Measurements from ENCODE around the gene AUTS2. TPM values are rescaled to one million over a fixed set of nuclear protein-coding genes. Genes with fewer than 3 reads are reported as not detected.

The AUTS2 gene
- total and polyA plus RNA-seq, 2 experiments from 2014 or later, result 32.0 to 91.0 TPM

DNA sequence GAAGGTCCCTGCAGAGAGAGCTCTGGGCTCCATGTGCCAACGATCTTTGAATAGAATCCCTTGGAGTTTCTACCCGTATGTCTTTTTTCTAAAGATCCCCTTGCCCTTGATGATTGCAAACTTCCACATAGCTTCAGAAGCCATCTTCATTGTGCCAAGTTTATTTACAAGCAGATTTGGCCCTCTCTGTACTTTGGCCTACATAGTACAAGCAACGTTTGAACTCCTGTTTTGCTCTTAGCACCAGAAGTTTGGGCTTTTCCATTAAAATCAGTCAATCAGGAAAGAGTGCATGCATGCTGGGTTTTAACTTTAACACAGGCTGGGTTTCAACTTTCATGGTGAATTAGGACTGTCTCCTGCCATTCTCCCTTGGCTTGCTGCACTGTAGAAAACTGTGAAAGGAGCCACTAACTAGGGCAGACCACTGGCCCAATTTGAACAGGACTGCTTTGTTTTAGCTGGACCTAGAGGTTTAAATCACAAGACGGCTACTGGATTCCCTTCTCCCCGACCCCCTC, 976.1 kb downstream of the AUTS2 start (continued):
- TF ChIP-seq, protein P1, sequence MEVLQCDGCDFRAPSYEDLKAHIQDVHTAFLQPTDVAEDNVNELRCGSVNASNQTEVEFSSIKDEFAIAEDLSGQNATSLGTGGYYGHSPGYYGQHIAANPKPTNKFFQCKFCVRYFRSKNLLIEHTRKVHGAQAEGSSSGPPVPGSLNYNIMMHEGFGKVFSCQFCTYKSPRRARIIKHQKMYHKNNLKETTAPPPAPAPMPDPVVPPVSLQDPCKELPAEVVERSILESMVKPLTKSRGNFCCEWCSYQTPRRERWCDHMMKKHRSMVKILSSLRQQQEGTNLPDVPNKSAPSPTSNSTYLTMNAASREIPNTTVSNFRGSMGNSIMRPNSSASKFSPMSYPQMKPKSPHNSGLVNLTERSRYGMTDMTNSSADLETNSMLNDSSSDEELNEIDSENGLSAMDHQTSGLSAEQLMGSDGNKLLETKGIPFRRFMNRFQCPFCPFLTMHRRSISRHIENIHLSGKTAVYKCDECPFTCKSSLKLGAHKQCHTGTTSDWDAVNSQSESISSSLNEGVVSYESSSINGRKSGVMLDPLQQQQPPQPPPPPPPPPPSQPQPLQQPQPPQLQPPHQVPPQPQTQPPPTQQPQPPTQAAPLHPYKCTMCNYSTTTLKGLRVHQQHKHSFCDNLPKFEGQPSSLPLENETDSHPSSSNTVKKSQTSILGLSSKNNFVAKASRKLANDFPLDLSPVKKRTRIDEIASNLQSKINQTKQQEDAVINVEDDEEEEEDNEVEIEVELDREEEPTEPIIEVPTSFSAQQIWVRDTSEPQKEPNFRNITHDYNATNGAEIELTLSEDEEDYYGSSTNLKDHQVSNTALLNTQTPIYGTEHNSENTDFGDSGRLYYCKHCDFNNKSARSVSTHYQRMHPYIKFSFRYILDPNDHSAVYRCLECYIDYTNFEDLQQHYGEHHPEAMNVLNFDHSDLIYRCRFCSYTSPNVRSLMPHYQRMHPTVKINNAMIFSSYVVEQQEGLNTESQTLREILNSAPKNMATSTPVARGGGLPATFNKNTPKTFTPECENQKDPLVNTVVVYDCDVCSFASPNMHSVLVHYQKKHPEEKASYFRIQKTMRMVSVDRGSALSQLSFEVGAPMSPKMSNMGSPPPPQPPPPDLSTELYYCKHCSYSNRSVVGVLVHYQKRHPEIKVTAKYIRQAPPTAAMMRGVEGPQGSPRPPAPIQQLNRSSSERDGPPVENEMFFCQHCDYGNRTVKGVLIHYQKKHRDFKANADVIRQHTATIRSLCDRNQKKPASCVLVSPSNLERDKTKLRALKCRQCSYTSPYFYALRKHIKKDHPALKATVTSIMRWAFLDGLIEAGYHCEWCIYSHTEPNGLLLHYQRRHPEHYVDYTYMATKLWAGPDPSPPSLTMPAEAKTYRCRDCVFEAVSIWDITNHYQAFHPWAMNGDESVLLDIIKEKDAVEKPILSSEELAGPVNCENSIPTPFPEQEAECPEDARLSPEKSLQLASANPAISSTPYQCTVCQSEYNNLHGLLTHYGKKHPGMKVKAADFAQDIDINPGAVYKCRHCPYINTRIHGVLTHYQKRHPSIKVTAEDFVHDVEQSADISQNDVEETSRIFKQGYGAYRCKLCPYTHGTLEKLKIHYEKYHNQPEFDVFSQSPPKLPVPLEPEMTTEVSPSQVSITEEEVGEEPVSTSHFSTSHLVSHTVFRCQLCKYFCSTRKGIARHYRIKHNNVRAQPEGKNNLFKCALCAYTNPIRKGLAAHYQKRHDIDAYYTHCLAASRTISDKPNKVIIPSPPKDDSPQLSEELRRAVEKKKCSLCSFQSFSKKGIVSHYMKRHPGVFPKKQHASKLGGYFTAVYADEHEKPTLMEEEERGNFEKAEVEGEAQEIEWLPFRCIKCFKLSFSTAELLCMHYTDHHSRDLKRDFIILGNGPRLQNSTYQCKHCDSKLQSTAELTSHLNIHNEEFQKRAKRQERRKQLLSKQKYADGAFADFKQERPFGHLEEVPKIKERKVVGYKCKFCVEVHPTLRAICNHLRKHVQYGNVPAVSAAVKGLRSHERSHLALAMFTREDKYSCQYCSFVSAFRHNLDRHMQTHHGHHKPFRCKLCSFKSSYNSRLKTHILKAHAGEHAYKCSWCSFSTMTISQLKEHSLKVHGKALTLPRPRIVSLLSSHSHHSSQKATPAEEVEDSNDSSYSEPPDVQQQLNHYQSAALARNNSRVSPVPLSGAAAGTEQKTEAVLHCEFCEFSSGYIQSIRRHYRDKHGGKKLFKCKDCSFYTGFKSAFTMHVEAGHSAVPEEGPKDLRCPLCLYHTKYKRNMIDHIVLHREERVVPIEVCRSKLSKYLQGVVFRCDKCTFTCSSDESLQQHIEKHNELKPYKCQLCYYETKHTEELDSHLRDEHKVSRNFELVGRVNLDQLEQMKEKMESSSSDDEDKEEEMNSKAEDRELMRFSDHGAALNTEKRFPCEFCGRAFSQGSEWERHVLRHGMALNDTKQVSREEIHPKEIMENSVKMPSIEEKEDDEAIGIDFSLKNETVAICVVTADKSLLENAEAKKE (CRISPR knock-in tag; IDR thresholded peaks at IDR 0.05), result no peak
- TF ChIP-seq ZNF114 (CRISPR knock-in tag; IDR thresholded peaks at IDR 0.05), result no peak

DNA sequence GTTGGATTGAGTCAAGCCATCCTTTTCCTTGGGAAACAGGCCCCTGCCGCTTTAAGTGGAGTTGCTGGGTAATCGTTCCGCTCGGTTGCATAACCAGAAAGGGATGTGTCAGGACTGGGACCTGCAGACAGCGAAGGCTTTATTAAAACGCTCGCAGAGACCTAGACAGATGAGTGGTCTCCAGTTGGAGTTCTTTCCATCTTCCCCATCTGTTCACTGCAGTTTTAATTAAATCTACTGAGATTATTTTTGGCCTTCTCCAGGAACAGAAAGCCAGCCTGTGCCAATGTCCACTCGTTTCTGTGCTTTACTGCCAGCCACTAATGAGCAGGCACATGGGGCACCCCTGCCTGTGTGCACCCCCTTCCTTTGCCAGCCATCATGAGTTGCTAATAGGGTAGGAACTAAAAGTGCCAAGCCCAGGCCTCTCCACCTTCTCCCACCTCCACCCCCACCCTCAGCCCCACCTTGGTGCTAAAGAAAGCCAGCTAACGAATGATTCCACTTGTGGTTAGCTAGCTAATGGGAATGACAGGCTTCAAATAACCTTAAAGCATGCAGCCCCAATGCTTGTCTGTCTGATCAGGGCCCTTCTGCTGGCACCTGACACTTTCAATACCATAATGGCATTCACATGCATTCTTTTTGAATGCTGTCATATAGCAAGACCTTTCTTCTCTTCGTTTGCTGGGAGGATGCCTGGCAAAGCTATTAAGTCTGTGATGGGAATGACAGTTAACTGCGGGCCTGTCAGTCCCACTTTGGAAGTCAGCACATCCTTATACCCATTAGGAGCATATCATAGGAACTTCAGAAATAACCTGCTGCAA, 976.9 kb downstream of the AUTS2 start:
- H3K79me2 ChIP-seq (replicated peaks; ENCODE audit: insufficient read depth), result no peaks in the 10 kb centered on the region
- H2AFZ ChIP-seq, result no peak overlapping the region
- H3K9me3 Mint-ChIP-seq, result no peaks in the 10 kb centered on the region
- H4K20me1 ChIP-seq (replicated peaks; ENCODE audit: insufficient read depth), result no peaks in the 10 kb centered on the region
- no peaks in the 10 kb centered on the region for H3K36me3 Mint-ChIP-seq (ENCODE audit: low read depth)
- H3K36me3 ChIP-seq (ENCODE audit: insufficient read depth), result no peaks in the 10 kb centered on the region
- H3K4me3 ChIP-seq, result no peak overlapping the region
- DNase-seq (ENCODE audit: low spot score) (no peak), ATAC-seq (no peak)
- no peak overlapping the region for H3K27ac Mint-ChIP-seq
- no peaks in the 10 kb centered on the region; the same call in 1 of the 2 replicates for H3K9me2 ChIP-seq (ENCODE audit: insufficient read depth)
- TF ChIP-seq CREB1 (CRISPR knock-in tag; IDR thresholded peaks at IDR 0.05; ENCODE audit: low read depth) (no peak), EZH2 (IDR thresholded peaks at IDR 0.05; ENCODE audit: low read depth, unreplicated experiment) (no peak), ZNF331 (CRISPR knock-in tag; IDR thresholded peaks at IDR 0.05; ENCODE audit: low read depth) (no peak), EZH2phosphoT487 (IDR thresholded peaks at IDR 0.05; ENCODE audit: unreplicated experiment) (no peak), JUNB (IDR thresholded peaks at IDR 0.05; ENCODE audit: unreplicated experiment) (no peak)
- TF ChIP-seq, protein P2, sequence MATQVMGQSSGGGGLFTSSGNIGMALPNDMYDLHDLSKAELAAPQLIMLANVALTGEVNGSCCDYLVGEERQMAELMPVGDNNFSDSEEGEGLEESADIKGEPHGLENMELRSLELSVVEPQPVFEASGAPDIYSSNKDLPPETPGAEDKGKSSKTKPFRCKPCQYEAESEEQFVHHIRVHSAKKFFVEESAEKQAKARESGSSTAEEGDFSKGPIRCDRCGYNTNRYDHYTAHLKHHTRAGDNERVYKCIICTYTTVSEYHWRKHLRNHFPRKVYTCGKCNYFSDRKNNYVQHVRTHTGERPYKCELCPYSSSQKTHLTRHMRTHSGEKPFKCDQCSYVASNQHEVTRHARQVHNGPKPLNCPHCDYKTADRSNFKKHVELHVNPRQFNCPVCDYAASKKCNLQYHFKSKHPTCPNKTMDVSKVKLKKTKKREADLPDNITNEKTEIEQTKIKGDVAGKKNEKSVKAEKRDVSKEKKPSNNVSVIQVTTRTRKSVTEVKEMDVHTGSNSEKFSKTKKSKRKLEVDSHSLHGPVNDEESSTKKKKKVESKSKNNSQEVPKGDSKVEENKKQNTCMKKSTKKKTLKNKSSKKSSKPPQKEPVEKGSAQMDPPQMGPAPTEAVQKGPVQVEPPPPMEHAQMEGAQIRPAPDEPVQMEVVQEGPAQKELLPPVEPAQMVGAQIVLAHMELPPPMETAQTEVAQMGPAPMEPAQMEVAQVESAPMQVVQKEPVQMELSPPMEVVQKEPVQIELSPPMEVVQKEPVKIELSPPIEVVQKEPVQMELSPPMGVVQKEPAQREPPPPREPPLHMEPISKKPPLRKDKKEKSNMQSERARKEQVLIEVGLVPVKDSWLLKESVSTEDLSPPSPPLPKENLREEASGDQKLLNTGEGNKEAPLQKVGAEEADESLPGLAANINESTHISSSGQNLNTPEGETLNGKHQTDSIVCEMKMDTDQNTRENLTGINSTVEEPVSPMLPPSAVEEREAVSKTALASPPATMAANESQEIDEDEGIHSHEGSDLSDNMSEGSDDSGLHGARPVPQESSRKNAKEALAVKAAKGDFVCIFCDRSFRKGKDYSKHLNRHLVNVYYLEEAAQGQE (IDR thresholded peaks at IDR 0.05; ENCODE audit: unreplicated experiment), result no peak
- no peaks in the 10 kb centered on the region for H3F3A ChIP-seq (replicated peaks; ENCODE audit: low read depth)
- peaks cover 6% of the 10 kb centered on the region for H3K27me3 Mint-ChIP-seq (ENCODE audit: insufficient read depth, low read depth, poor library complexity)
- H3K4me2 ChIP-seq, result no peak overlapping the region
- no peaks in the 10 kb centered on the region for H3K27me3 ChIP-seq (ENCODE audit: insufficient read depth)
- H3K4me3 Mint-ChIP-seq, result no peak overlapping the region
- 0 out of 2 replicates have a peak, but pooled peaks cover 4% of the 10 kb centered on the region for H3K4me1 ChIP-seq (ENCODE audit: insufficient read depth)
- no peak overlapping the region for H3K27ac ChIP-seq (ENCODE audit: low read depth)
- H3K4me1 Mint-ChIP-seq, result peaks cover 7% of the 10 kb centered on the region; the same call in 2 of the 3 replicates

Data from GM23338 (cell line).